Measurements from ENCODE around the gene PSMD11. TPM values are rescaled to one million over a fixed set of nuclear protein-coding genes. Genes with fewer than 3 reads are reported as not detected.

PSMD11 gene
- total RNA-seq, 1 donor from 2014 or later = 200 TPM

DNA sequence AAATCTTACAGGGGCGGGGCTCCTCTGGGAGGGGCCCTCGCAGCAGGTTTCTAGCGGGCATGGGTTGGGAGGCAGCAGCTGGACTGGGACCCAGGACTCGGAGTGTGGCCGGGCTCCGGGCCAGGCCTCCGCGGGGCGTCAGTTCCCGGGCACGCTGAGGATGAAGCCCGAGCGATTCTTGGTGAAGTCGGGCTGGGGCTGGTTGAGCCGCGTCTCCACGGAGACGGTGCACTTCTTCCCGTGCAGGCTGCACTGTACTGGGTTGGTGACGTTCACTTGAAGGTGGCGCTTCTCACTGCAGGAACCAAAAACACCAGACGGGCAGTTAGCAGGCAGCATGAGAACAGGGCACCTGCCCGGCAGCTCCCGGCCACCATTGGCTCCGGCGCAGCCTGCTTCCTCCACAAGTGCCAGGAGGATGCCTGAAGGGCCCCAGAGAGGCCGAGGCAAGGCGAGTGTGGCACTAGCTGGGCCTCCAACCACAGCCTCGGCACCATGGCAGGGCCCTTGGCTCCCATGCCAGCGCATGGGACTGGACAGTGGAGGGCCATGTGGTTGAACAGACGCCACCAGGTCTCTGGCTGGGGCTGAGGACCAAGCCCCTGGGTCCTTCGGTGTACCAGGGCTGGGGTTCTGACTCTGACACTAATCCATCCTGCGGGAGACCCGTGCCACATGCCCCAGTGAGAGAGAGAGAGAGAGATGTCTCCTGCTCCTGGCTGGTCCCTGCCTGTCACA is 50.5 kb downstream of the PSMD11 start:
- DNase-seq (ENCODE audit: low spot score) = no peak
- H3K9me3 Mint-ChIP-seq = no peaks in the 10 kb centered on the region
- peaks cover 30% of the 10 kb centered on the region for H3K4me1 Mint-ChIP-seq (ENCODE audit: low read depth)
- intact Hi-C loops (cut with micrococcal nuclease) = no loop called here
- no peak overlapping the region for H3K4me3 Mint-ChIP-seq (ENCODE audit: low read depth)
- H3K27me3 Mint-ChIP-seq (ENCODE audit: low read depth) = no peaks in the 10 kb centered on the region
- H3K27ac Mint-ChIP-seq = no peak overlapping the region
- peaks cover 11% of the 10 kb centered on the region for H3K36me3 Mint-ChIP-seq (ENCODE audit: low read depth)

DNA sequence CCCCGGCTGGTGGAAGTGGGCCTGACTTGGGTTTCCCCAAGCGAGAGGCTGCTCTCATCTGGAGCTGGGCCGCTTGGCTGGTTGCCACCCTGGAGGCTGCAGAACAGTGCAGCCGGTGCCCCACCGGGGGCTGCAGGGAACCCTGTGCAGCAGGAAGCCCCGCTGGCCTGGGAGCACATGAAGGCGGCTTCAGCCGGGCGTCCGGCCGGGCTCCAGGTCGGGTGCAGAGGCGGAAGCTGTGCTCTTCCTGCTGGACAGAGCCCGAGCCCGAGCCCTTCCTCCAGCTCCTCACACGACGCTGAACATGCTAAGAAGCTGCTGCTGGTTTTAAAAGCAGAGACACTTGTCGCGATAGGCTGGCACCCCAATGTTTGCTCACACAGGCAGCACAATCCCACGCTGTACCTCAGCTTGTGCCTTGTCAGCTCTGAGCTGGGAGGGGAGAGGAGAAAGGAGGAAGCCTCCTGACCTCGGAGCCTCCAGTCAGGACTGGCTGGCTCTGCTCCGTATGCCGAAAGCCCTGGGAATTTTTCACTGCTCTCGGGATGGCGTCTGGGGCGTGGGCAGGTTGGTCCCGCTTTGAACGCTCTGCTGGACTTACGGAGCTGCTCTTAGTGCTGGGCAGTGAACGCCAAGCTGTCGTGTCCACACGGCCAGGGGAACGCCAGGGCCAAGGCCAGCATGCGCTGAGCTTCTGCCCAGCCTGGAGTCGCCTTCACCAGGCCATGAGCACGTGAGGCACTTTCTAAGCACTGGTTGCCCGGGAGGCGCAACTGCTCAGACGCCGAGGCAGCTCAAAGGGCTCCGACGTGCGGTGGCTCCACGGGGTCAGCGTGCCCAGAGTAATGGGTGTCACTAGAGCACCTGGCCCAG is 51.3 kb downstream of the PSMD11 start:
- Mint-ChIP-seq H3K27ac (no peak overlapping the region), H3K9me3 (no peaks in the 10 kb centered on the region), H3K4me3 (ENCODE audit: low read depth) (no peak overlapping the region), H3K36me3 (ENCODE audit: low read depth) (peaks cover 5% of the 10 kb centered on the region), H3K4me1 (ENCODE audit: low read depth) (peaks cover 24% of the 10 kb centered on the region), H3K27me3 (ENCODE audit: low read depth) (no peaks in the 10 kb centered on the region)
- no peak for DNase-seq (ENCODE audit: low spot score)
- intact Hi-C loops (cut with micrococcal nuclease) = no loop called here

DNA sequence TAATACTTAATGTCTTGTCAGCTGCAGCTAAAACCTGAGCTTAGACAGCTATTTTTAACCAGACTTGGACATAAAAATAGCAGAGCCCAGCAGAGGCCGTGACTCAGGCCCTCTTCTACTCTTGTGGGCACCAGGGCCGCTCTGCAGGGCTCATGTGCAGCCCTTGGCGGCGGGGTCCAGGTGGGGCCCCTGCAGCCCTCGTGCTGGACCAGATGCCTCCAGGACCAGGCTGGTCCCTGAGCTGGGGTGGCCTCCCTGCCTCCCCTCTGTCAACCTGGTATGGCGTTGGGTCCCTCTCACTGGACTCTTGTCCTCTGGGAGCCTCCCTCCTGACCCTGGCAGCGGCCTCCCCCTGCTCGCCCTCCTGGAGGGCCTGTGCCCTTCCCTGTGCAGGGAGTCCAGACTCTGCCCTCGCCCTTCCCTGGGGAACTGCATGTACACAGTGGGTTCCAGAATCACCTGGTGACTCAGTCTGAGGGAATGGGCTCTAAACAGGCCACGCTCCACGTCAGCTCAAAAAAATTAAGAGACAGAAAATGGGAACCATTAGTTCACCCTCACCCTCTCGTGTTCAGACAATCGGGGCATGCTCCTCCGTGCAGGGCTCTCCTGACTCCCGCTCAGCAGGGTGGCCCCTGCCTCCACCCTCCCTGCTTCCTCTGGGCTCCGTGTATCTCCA is 52.2 kb downstream of the PSMD11 start:
- no peak for DNase-seq (ENCODE audit: low spot score)
- Mint-ChIP-seq H3K4me1 (ENCODE audit: low read depth) (peaks cover 21% of the 10 kb centered on the region), H3K27me3 (ENCODE audit: low read depth) (no peaks in the 10 kb centered on the region), H3K9me3 (no peaks in the 10 kb centered on the region), H3K27ac (no peak overlapping the region), H3K4me3 (ENCODE audit: low read depth) (no peak overlapping the region), H3K36me3 (ENCODE audit: low read depth) (peaks cover under 1% of the 10 kb centered on the region)
- intact Hi-C loops (cut with micrococcal nuclease) = no loop called here

DNA sequence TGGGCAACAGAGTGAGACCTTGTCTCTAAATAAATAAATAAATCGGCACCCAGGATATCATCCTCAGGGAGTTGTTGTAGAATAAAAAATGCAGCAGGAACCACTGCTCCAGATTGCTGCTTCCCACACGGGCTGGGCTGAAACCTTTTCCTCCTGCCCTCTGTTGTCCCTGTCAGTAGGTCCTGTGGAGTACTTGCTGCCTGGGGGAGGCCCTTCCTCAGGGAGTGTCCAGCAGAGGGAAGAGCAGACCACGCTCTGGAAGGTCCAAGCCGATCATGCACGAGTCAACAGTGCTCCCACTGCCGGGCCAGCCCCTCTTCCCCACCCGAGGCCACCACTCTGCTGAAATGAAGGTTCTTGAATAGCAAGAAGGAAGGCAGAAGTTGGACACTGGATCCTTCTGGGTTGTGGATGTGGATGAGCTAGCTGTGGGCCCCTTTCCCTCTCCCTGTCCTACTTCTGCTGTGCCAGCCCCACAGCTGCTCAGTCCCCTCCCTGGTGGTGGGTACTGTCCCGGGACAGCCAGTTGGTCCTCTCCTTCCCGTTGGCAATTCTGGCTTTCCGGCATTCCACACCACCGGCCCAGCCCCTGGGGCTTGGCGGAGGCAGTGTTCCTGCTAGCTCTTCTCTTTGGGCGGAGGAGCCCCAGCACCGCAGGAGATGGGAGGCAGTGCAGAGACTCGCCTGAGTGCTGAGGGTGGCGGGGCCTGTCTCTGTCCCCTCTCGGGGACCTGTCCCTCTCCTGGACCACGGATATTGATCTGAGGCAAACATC is 53.3 kb downstream of the PSMD11 start:
- no peak overlapping the region for H3K4me3 Mint-ChIP-seq (ENCODE audit: low read depth)
- DNase-seq (ENCODE audit: low spot score) = no peak
- intact Hi-C loops (cut with micrococcal nuclease) = no loop called here
- no peaks in the 10 kb centered on the region for H3K27me3 Mint-ChIP-seq (ENCODE audit: low read depth)
- no peaks in the 10 kb centered on the region for H3K9me3 Mint-ChIP-seq
- peaks cover 21% of the 10 kb centered on the region for H3K4me1 Mint-ChIP-seq (ENCODE audit: low read depth)
- H3K27ac Mint-ChIP-seq = no peak overlapping the region
- H3K36me3 Mint-ChIP-seq (ENCODE audit: low read depth) = peaks cover 4% of the 10 kb centered on the region

DNA sequence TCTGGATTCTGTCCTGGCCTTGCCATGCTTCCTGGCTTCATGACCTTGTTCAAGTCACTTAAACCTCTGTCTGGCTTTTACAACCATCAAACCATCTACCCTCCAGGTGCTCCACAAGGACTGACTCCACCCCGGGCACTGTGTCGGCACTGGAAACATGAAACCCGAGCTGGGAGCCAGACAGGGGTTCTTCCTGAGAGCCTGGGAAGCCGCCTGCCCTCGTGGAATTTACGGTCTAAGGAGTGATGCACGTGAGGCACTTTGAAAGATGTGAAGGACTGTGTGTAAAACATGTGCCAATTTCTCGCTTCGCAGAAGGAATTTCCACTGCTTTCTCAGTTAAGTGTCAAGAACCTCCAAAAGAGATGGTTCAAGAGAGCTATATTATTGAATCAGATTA is 54.1 kb downstream of the PSMD11 start:
- no peak for DNase-seq (ENCODE audit: low spot score)
- H3K4me1 Mint-ChIP-seq (ENCODE audit: low read depth) = peaks cover 22% of the 10 kb centered on the region
- H3K27ac Mint-ChIP-seq = no peak overlapping the region
- no peaks in the 10 kb centered on the region for H3K9me3 Mint-ChIP-seq
- H3K27me3 Mint-ChIP-seq (ENCODE audit: low read depth) = no peaks in the 10 kb centered on the region
- peaks cover 4% of the 10 kb centered on the region for H3K36me3 Mint-ChIP-seq (ENCODE audit: low read depth)
- H3K4me3 Mint-ChIP-seq (ENCODE audit: low read depth) = no peak overlapping the region
- intact Hi-C loops (cut with micrococcal nuclease) = no loop called here

DNA sequence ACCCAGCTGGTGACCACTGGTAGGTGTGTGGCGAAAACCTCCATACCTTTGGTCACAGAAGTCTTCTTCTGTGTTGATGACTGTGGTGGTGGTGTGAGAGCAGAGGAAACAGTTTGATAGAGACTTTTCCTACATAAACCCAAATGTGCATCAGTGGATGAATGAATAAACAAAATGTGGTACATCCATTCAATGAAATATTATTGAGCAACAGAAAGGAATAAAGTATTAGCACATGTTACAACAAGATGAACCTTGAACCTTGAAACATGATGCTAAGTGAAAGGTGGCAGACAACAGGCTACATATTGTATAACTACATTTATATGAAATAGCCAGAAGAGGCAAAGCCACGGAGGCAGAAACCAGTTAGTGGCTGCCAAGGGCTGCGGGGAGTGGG is 57.7 kb downstream of the PSMD11 start:
- Mint-ChIP-seq H3K27me3 (ENCODE audit: low read depth) (no peaks in the 10 kb centered on the region), H3K27ac (peak overlapping the region; percentile 39), H3K4me3 (ENCODE audit: low read depth) (no peak overlapping the region), H3K36me3 (ENCODE audit: low read depth) (peaks cover 8% of the 10 kb centered on the region), H3K4me1 (ENCODE audit: low read depth) (peaks cover 50% of the 10 kb centered on the region), H3K9me3 (no peaks in the 10 kb centered on the region)
- no peak for DNase-seq (ENCODE audit: low spot score)
- intact Hi-C loops (cut with micrococcal nuclease) = no loop called here

DNA sequence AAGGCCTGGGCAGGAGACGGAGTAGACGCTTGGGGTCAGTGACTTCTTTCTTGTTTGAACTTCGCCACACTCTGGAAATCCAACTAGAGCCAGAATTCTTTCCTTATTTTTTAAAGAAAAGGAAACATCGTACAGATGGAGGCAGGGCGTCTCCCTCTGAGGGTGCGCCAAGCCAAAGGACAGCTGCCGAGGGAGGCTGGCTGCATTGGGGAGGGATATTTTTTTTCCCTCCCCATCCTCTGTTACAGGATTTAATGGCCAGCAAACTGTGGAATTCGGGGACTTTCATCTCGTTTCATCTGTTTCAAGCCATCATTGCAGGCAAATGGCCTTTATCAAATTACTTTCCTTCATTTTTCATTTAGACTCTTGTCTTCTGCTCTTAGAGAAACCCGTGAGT is 58.4 kb downstream of the PSMD11 start:
- peaks cover 8% of the 10 kb centered on the region for H3K36me3 Mint-ChIP-seq (ENCODE audit: low read depth)
- H3K4me3 Mint-ChIP-seq (ENCODE audit: low read depth) = no peak overlapping the region
- H3K9me3 Mint-ChIP-seq = no peaks in the 10 kb centered on the region
- H3K27me3 Mint-ChIP-seq (ENCODE audit: low read depth) = no peaks in the 10 kb centered on the region
- peaks cover 50% of the 10 kb centered on the region for H3K4me1 Mint-ChIP-seq (ENCODE audit: low read depth)
- no peak for DNase-seq (ENCODE audit: low spot score)
- intact Hi-C loops (cut with micrococcal nuclease) = loop anchor here (1.0 kb wide), 2 partner anchors 15 to 16 kb away; partner anchors contain the start of gene CDK5R1
- H3K27ac Mint-ChIP-seq = peak overlapping the region; percentile 95

DNA sequence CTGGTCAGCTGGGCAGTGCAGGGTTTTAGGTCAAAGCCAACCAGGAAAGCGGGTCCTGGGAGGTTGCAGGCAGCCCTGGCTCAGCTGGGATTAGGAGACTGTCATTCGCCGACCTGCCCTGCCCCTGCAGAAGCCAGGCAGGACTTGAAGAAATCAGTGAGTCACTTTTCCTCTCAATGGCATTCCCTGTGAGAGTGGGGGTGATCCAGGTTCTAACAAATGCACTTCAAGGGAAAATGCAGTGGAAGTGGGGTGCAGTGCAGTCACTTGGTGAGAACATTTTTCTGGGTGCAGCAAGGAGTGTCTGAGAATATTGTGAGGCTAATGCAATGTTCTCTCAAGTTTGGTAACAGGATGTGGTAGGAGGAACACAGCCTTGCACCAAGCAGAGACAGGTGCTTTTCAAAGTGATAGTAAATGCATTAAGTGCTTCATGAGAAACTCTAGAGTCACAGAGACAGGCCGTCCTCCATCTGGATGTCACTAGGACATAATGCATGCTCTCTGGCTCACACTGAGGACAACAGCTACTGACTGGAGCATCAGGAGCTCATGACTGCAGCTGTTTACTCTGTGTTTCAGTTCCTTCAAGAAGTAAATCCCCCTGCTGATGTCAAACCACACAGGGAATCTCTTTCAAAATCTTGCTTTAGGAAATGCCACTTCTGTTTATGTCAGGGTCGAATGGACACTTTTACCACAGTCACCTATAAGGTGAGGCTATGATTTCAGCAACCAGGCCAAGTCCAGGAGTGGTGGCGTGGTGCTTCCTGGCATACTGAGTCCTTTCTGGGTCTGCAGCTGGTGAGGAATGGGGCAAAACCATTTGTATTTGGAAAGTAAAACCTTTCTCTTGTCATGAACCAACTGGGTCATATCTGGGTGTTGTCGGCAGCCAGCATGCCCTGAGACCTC is 59.2 kb downstream of the PSMD11 start:
- Mint-ChIP-seq H3K36me3 (ENCODE audit: low read depth) (peaks cover 8% of the 10 kb centered on the region), H3K27me3 (ENCODE audit: low read depth) (no peaks in the 10 kb centered on the region), H3K27ac (peak overlapping the region; percentile 95), H3K4me1 (ENCODE audit: low read depth) (peaks cover 50% of the 10 kb centered on the region), H3K9me3 (no peaks in the 10 kb centered on the region), H3K4me3 (ENCODE audit: low read depth) (peak overlapping the region; percentile 43)
- intact Hi-C loops (cut with micrococcal nuclease) = loop anchor here (1.0 kb wide), 2 partner anchors 14 to 17 kb away; partner anchors contain the start of gene CDK5R1
- DNase-seq (ENCODE audit: low spot score) = peak; percentile 55

DNA sequence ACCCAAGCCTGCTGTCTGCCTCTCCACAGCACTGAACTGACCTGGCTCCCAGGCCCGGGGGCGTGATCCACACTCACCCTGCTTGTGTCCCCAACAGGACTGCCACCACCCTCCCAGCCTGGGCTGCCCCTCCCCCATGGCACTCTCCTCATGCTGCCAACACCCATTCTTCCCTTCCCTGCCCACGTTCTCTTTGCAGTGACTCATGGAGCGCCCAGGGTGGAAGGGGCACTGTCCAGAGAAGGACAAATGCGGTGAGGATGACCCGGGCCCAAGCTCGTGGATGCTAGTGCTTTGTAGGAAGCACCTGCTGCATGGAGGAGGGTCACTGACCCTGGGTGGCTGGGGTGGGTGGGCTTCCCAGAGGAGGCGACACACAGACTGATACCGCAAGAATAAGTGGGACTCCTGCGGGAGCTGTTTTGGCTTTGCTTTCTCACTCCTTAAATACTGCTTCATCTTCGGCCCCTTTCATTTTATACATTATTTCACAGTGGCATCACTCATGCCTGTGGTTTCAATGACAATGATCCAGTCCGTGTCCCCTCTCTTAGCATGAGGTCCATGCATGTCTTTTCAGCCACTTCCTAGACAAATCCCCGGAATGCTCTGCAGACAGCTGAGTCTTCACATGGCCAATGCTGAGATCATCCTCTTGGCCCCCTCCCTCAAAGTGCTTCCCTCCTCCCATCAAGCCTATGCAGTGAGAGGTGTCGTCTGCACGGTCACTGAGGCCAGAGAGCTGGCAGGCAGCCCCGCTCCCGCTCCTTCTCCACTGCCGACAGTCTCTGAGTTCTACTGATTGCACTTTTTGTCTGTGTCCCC is 60.1 kb downstream of the PSMD11 start:
- Mint-ChIP-seq H3K9me3 (no peaks in the 10 kb centered on the region), H3K4me3 (ENCODE audit: low read depth) (peak overlapping the region; percentile 43), H3K36me3 (ENCODE audit: low read depth) (peaks cover 8% of the 10 kb centered on the region), H3K27me3 (ENCODE audit: low read depth) (no peaks in the 10 kb centered on the region), H3K27ac (peak overlapping the region; percentile 95), H3K4me1 (ENCODE audit: low read depth) (peaks cover 50% of the 10 kb centered on the region)
- no peak for DNase-seq (ENCODE audit: low spot score)
- intact Hi-C loops (cut with micrococcal nuclease) = no loop called here

DNA sequence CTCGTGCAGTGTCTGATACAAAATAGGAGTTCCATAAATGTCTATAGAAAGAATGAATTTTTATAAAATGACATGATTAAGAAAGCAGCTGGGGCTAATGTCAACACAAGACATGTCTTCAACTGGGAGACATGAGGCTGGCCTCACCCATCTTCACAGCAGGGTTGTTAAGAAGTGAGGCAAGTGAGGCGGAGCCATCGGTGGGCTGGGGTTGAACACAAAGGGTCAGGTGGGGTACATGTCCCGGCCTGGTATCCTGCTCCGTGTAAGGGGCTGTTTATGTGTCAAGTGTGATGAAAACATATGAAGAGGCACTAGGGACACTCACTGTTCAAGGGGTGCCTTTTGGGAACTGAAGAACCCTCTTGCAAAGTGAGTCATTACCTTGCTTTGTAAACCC is 64.6 kb downstream of the PSMD11 start:
- DNase-seq (ENCODE audit: low spot score) = no peak
- H3K27me3 Mint-ChIP-seq (ENCODE audit: low read depth) = no peaks in the 10 kb centered on the region
- intact Hi-C loops (cut with micrococcal nuclease) = no loop called here
- H3K4me1 Mint-ChIP-seq (ENCODE audit: low read depth) = peaks cover 28% of the 10 kb centered on the region
- H3K27ac Mint-ChIP-seq = no peak overlapping the region
- H3K36me3 Mint-ChIP-seq (ENCODE audit: low read depth) = peaks cover 4% of the 10 kb centered on the region
- H3K9me3 Mint-ChIP-seq = no peaks in the 10 kb centered on the region
- no peak overlapping the region for H3K4me3 Mint-ChIP-seq (ENCODE audit: low read depth)

DNA sequence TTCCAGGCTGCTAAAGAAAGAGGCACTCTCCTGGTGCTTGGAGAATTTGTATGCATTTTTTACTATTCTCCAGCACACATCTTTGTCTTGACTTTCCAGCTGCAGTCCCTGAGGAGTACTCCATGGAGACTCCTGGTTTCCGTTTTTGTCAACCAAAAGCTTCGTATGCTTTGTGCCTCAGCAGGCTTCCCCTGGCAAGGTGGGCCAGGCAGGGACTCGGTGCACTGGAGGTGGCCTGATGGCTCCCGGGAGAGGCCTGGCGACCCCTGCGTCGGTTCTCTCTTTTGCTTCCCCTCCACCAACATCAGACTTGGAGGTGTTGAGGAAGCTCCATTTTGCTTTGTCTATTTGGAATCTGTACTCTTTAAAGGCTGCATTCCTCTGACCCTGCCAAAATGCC is 66.2 kb downstream of the PSMD11 start:
- H3K4me1 Mint-ChIP-seq (ENCODE audit: low read depth) = peaks cover 13% of the 10 kb centered on the region
- intact Hi-C loops (cut with micrococcal nuclease) = no loop called here
- H3K27me3 Mint-ChIP-seq (ENCODE audit: low read depth) = no peaks in the 10 kb centered on the region
- H3K27ac Mint-ChIP-seq = no peak overlapping the region
- H3K4me3 Mint-ChIP-seq (ENCODE audit: low read depth) = no peak overlapping the region
- peaks cover 4% of the 10 kb centered on the region for H3K36me3 Mint-ChIP-seq (ENCODE audit: low read depth)
- no peaks in the 10 kb centered on the region for H3K9me3 Mint-ChIP-seq
- DNase-seq (ENCODE audit: low spot score) = no peak
